Measurements from ENCODE around the gene ANKDD1B. TPM values are rescaled to one million over a fixed set of nuclear protein-coding genes. Genes with fewer than 3 reads are reported as not detected.

The ANKDD1B gene
- polyA plus RNA-seq, 3 donors, result 0.32 TPM; not detected in 2

DNA sequence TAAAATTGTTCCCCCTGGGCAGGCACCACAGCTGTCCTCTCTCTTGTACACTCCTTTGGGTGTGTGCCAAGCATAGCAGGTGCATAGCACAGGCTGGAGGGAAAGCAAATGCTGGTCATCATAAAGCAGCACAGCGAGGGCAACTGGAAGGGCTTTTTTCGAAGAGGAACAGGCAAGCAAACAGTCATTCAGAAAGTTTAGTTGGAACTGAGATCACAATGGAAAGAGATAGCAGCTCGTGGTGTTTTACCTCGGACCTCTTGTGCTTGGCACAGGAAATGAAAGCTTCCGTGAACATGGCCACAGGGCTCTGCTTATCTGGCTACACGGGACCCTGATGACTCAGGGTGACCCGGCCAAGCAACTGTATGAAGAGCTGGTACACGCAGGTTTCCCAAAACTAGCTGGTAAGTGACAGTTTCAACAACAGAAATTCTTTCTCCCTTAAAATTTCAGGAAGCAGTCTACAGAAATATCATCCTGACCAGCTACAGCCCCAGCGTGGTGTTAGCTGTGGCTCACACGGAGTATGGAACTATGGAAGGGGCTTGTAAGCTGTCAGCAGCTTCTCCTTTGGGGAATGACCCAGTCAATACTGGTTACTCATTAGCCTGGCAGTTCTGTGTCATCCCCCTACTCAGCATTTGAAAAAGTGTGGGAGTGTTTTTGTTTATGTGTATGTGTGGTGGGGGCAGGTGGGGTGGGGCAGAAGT is 57.9 kb downstream of the ANKDD1B start:
- DNase-seq, result peak; percentile 54 to 81 (median 61)
- no peaks in the 10 kb centered on the region for H3K79me2 ChIP-seq (ENCODE audit: insufficient read depth, low read length)
- Mint-ChIP-seq H3K27me3 (ENCODE audit: low read depth in 3 of 3) (no peaks in the 10 kb centered on the region), H3K9me3 (no peaks in the 10 kb centered on the region), H3K36me3 (peaks cover 15 to 18% of the 10 kb centered on the region in 2 donors), H3K4me1 (peaks cover 22% of the 10 kb centered on the region), H3K4me3 (peak overlapping the region; percentile 74 to 92), H3K27ac (peak overlapping the region; percentile 1 to 89 (median 77))
- peak overlapping the region; percentile 47 for H3K9ac ChIP-seq (ENCODE audit: insufficient read depth, low read length, poor library complexity, severe bottlenecking)
- peak overlapping the region; percentile 76 for H2AFZ ChIP-seq (ENCODE audit: insufficient read depth, low read depth, low read length, poor library complexity, severe bottlenecking)
- H3K36me3 ChIP-seq (replicated peaks in 1 of 2; ENCODE audit: control insufficient read depth in 1 of 2, insufficient read depth in 2 of 2, low read length in 2 of 2), result peaks cover 10 to 21% of the 10 kb centered on the region in 2 donors
- 0% methylated on average over 8 of the region's 10 CpGs for WGBS (ENCODE audit: insufficient coverage)
- intact Hi-C loops (cut with micrococcal nuclease), result loop anchor here in 1 of 2 donors (10.0 kb wide), 2 partner anchors 174 to 434 kb away; partner anchors contain the start of gene ANKRD31
- H3K4me3 ChIP-seq (replicated peaks in 1 of 3; ENCODE audit: low read depth in 2 of 3, low read length in 3 of 3), result peak overlapping the region; percentile 7 to 66 (median 62)
- H3K27ac ChIP-seq (ENCODE audit: low read depth in 1 of 2, low read length in 2 of 2), result peak overlapping the region in 1 of 2 donors; percentile 59
- H3K9me3 ChIP-seq (replicated peaks in 1 of 2; ENCODE audit: control insufficient read depth in 1 of 2, insufficient read depth in 1 of 2, low read length in 2 of 2), result no peaks in the 10 kb centered on the region
- H3K27me3 ChIP-seq (ENCODE audit: control insufficient read depth in 2 of 2, insufficient read depth in 2 of 2, low read length in 2 of 2), result no peaks in the 10 kb centered on the region
- H3K4me1 ChIP-seq (ENCODE audit: control insufficient read depth in 1 of 2, insufficient read depth in 2 of 2, low read length in 2 of 2), result peaks cover 9 to 17% of the 10 kb centered on the region in 2 donors
- H3K4me2 ChIP-seq (replicated peaks; ENCODE audit: extremely low read depth, low read length, poor library complexity, severe bottlenecking), result peak overlapping the region; percentile 65
- no peaks in the 10 kb centered on the region for H4K20me1 ChIP-seq (ENCODE audit: insufficient read depth, low read length)
- no peak for TF ChIP-seq CTCF (IDR thresholded peaks at IDR 0.05)

- H3K36me3 ChIP-seq (replicated peaks in 1 of 2; ENCODE audit: control insufficient read depth in 1 of 2, insufficient read depth in 2 of 2, low read length in 2 of 2), result peaks cover 22 to 35% of the 10 kb centered on the region in 2 donors
- H3K4me1 Mint-ChIP-seq, result peaks cover 21% of the 10 kb centered on the region
- H3K9me3 Mint-ChIP-seq, result no peaks in the 10 kb centered on the region
- WGBS (ENCODE audit: insufficient coverage), result no CpG with 5 or more reads among the region's 3 CpGs
- H3K4me1 ChIP-seq (ENCODE audit: control insufficient read depth in 1 of 2, insufficient read depth in 2 of 2, low read length in 2 of 2), result peaks cover 9 to 17% of the 10 kb centered on the region in 2 donors
- H3K27ac ChIP-seq (ENCODE audit: low read depth in 1 of 2, low read length in 2 of 2), result no peak overlapping the region
- H3K9ac ChIP-seq (ENCODE audit: insufficient read depth, low read length, poor library complexity, severe bottlenecking), result no peak overlapping the region
- no peaks in the 10 kb centered on the region for H4K20me1 ChIP-seq (ENCODE audit: insufficient read depth, low read length)
- no peak overlapping the region for H3K4me3 ChIP-seq (replicated peaks in 1 of 3; ENCODE audit: low read depth in 2 of 3, low read length in 3 of 3)
- H3K4me2 ChIP-seq (replicated peaks; ENCODE audit: extremely low read depth, low read length, poor library complexity, severe bottlenecking), result no peak overlapping the region
- intact Hi-C loops (cut with micrococcal nuclease), result no loop called here
- H3K36me3 Mint-ChIP-seq, result peaks cover 25 to 26% of the 10 kb centered on the region in 2 donors
- no peaks in the 10 kb centered on the region for H3K9me3 ChIP-seq (replicated peaks in 1 of 2; ENCODE audit: control insufficient read depth in 1 of 2, insufficient read depth in 1 of 2, low read length in 2 of 2)
- no peaks in the 10 kb centered on the region for H3K79me2 ChIP-seq (ENCODE audit: insufficient read depth, low read length)
- no peak overlapping the region for H3K4me3 Mint-ChIP-seq
- no peak overlapping the region for H2AFZ ChIP-seq (ENCODE audit: insufficient read depth, low read depth, low read length, poor library complexity, severe bottlenecking)
- no peak overlapping the region for H3K27ac Mint-ChIP-seq
- DNase-seq, result no peak
- no peak for TF ChIP-seq CTCF (IDR thresholded peaks at IDR 0.05)
- no peaks in the 10 kb centered on the region for H3K27me3 ChIP-seq (ENCODE audit: control insufficient read depth in 2 of 2, insufficient read depth in 2 of 2, low read length in 2 of 2)
- no peaks in the 10 kb centered on the region for H3K27me3 Mint-ChIP-seq (ENCODE audit: low read depth in 3 of 3)
Measured at GRCh38 chr5:75670577-75670976, 59.3 kb downstream of the ANKDD1B start.
